WTC11 (cell line): ENCODE results near the gene SGPP1. TPM values are rescaled to one million over a fixed set of nuclear protein-coding genes. Genes with fewer than 3 reads are reported as not detected.

Experiments used
- ATAC-seq: fragments of 200-7000 bp; cut with Tn5 transposase; 2 replicates; pipeline ENCODE4 v1.10.0; 2021; ENCODE audit warnings: mild to moderate bottlenecking, moderate library complexity
- CTCF ChIA-PET: fragments of 300-600 bp; sonication (Branson Sonifier 250); formaldehyde crosslinking; loops from one replicate; lab custom pipeline; 2021; ENCODE audit warnings: antibody characterized with exemption; lab: Charles Lee
- POLR2A ChIA-PET: fragments of 350-600 bp; sonication (Branson Sonifier 250); formaldehyde crosslinking; loops from one replicate; lab custom pipeline; 2021; ENCODE audit warnings: antibody characterized with exemption; lab: Charles Lee
- DNase-seq: peaks from one replicate; pipeline ENCODE4 v3.0.0; 2021; ENCODE audit warnings: low spot score
- H3K27ac Mint-ChIP-seq: 2 replicates; pipeline ENCODE4 v1.8.0; 2021; ENCODE audit warnings: mixed read lengths
- H3K27me3 Mint-ChIP-seq: 2 replicates; pipeline ENCODE4 v1.8.0; 2021; ENCODE audit warnings: low read depth, mild to moderate bottlenecking, moderate library complexity, mixed read lengths
- H3K36me3 Mint-ChIP-seq: 2 replicates; pipeline ENCODE4 v1.8.0; 2021; ENCODE audit warnings: mixed read lengths
- H3K4me1 Mint-ChIP-seq: 2 replicates; pipeline ENCODE4 v1.8.0; 2022; ENCODE audit warnings: mixed read lengths
- H3K4me3 Mint-ChIP-seq: 2 replicates; pipeline ENCODE4 v1.8.0; 2021; ENCODE audit warnings: mild to moderate bottlenecking, moderate library complexity, mixed read lengths
- H3K9me3 Mint-ChIP-seq: 2 replicates; pipeline ENCODE4 v1.8.0; 2021; ENCODE audit warnings: mixed read lengths
- ATF1 ChIP-seq: sonication (generic); formaldehyde crosslinking; IDR thresholded peaks from 2 replicates; pipeline ENCODE4 v1.8.1; 2023; ENCODE audit warnings: mild to moderate bottlenecking, moderate library complexity, missing genetic modification reagents
- CREB1 ChIP-seq: sonication (generic); formaldehyde crosslinking; IDR thresholded peaks from 2 replicates; pipeline ENCODE4 v1.8.0; 2023; ENCODE audit warnings: mild to moderate bottlenecking, missing genetic modification reagents
- CTCF ChIP-seq: fragments of 200-600 bp; IDR thresholded peaks from 2 replicates; pipeline ENCODE4 v1.8.0; 2022; ENCODE audit warnings: antibody characterized with exemption
- E2F4 ChIP-seq: sonication (generic); formaldehyde crosslinking; IDR thresholded peaks from 2 replicates; pipeline ENCODE4 v1.8.1; 2022; ENCODE audit warnings: low read depth, mild to moderate bottlenecking, moderate library complexity, missing genetic modification reagents, borderline replicate concordance
- ELF4 ChIP-seq: sonication (generic); formaldehyde crosslinking; IDR thresholded peaks from 2 replicates; pipeline ENCODE4 v1.8.1; 2022; ENCODE audit warnings: low read depth, mild to moderate bottlenecking, moderate library complexity, missing genetic modification reagents
- MAX ChIP-seq: sonication (generic); formaldehyde crosslinking; IDR thresholded peaks from 2 replicates; pipeline ENCODE4 v1.8.0; 2022; ENCODE audit warnings: mild to moderate bottlenecking, missing genetic modification reagents
- MLX ChIP-seq: sonication (generic); formaldehyde crosslinking; IDR thresholded peaks from 2 replicates; pipeline ENCODE4 v1.8.1; 2023; ENCODE audit warnings: mild to moderate bottlenecking, missing genetic modification reagents, moderate library complexity
- MXD4 ChIP-seq: fragments of 250-450 bp; sonication (Bioruptor Pico); IDR thresholded peaks from 2 replicates; pipeline ENCODE4 v1.8.0; 2021; ENCODE audit warnings: mild to moderate bottlenecking, moderate library complexity, borderline replicate concordance
- NR2C2 ChIP-seq: sonication (generic); formaldehyde crosslinking; IDR thresholded peaks from 2 replicates; pipeline ENCODE4 v1.8.0; 2022; ENCODE audit warnings: mild to moderate bottlenecking, missing genetic modification reagents
- PRDM15 ChIP-seq: sonication (generic); formaldehyde crosslinking; IDR thresholded peaks from 2 replicates; pipeline ENCODE4 v1.8.0; 2022; ENCODE audit warnings: missing genetic modification reagents
- PREB ChIP-seq: sonication (generic); formaldehyde crosslinking; IDR thresholded peaks from 2 replicates; pipeline ENCODE4 v1.8.1; 2022; ENCODE audit warnings: mild to moderate bottlenecking, missing genetic modification reagents, moderate library complexity, borderline replicate concordance
- SP1 ChIP-seq: sonication (generic); formaldehyde crosslinking; conservative IDR thresholded peaks from 2 replicates; pipeline ENCODE4 v1.8.1; 2022; ENCODE audit warnings: missing genetic modification reagents
- TCF7 ChIP-seq: sonication (generic); formaldehyde crosslinking; IDR thresholded peaks from 2 replicates; pipeline ENCODE4 v1.8.0; 2022; ENCODE audit warnings: mild to moderate bottlenecking, low read depth, missing genetic modification reagents, moderate library complexity
- ZNF232 ChIP-seq: sonication (generic); formaldehyde crosslinking; IDR thresholded peaks from 2 replicates; pipeline ENCODE4 v1.8.0; 2022; ENCODE audit warnings: mild to moderate bottlenecking, missing genetic modification reagents
- ZNF425 ChIP-seq: fragments of 250-450 bp; sonication (Bioruptor Pico); conservative IDR thresholded peaks from 2 replicates; pipeline ENCODE4 v1.9.0; 2021; ENCODE audit warnings: mild to moderate bottlenecking
- ZNF532 ChIP-seq: fragments of 250-450 bp; sonication (Bioruptor Pico); IDR thresholded peaks from 2 replicates; pipeline ENCODE4 v1.9.0; 2021; ENCODE audit warnings: mild to moderate bottlenecking, borderline replicate concordance
- total RNA-seq: library from RNA; stranded (reverse); gene quantifications from 3 replicates; pipeline ENCODE4 v1.2.3, GENCODE V29; 2021

SGPP1 gene
- total RNA-seq, 1 experiment from 2014 or later: 8.5 TPM

GRCh38 chr14:63710497-63710896, 17.4 kb downstream of the SGPP1 start:
- Mint-ChIP-seq H3K36me3 (peaks cover 5% of the 10 kb centered on the region; the same call in 1 of the 2 replicates), H3K27me3 (no peaks in the 10 kb centered on the region), H3K9me3 (peaks cover 8% of the 10 kb centered on the region), H3K27ac (no peak overlapping the region), H3K4me1 (no peaks in the 10 kb centered on the region), H3K4me3 (no peak overlapping the region)
- CTCF ChIA-PET: interaction anchor here (0.6 kb wide), 1 partner anchor 131 kb away, joined by 6 read pairs; no protein-coding TSS in a partner anchor
- no peak for ATAC-seq
- POLR2A ChIA-PET: no interaction called here
- TF ChIP-seq MAX (CRISPR knock-in tag) (no peak), SP1 (CRISPR knock-in tag) (no peak), MXD4 (CRISPR knock-in tag) (no peak), CREB1 (CRISPR knock-in tag) (no peak), ZNF532 (CRISPR knock-in tag) (no peak), E2F4 (CRISPR knock-in tag) (no peak)
- no peak for DNase-seq

GRCh38 chr14:63709589-63709988, 18.3 kb downstream of the SGPP1 start:
- H3K27ac Mint-ChIP-seq: no peak overlapping the region
- TF ChIP-seq CTCF: no peak
- TF ChIP-seq ZNF232 (CRISPR knock-in tag): no peak
- TF ChIP-seq, all 79 proteins: peak for 0
- Mint-ChIP-seq H3K4me1 (no peaks in the 10 kb centered on the region), H3K4me3 (no peak overlapping the region), H3K9me3 (peaks cover 8% of the 10 kb centered on the region), H3K27me3 (no peaks in the 10 kb centered on the region), H3K36me3 (peaks cover 5% of the 10 kb centered on the region; the same call in 1 of the 2 replicates)
- no peak for ATAC-seq
- no peak for DNase-seq
- ChIA-PET CTCF (no interaction called here), POLR2A (no interaction called here)

GRCh38 chr14:63707216-63707615, 20.6 kb downstream of the SGPP1 start:
- ChIA-PET POLR2A (no interaction called here), CTCF (no interaction called here)
- DNase-seq (no peak), ATAC-seq (no peak)
- no peak overlapping the region for H3K27ac Mint-ChIP-seq
- peaks cover 2% of the 10 kb centered on the region; the same call in 1 of the 2 replicates for H3K9me3 Mint-ChIP-seq
- H3K4me3 Mint-ChIP-seq: no peak overlapping the region
- H3K36me3 Mint-ChIP-seq: peaks cover 1% of the 10 kb centered on the region; the same call in 1 of the 2 replicates
- no peaks in the 10 kb centered on the region for H3K27me3 Mint-ChIP-seq
- H3K4me1 Mint-ChIP-seq: no peaks in the 10 kb centered on the region
- TF ChIP-seq TCF7 (CRISPR knock-in tag): no peak
- no peak for TF ChIP-seq ELF4 (CRISPR knock-in tag)
- TF ChIP-seq PREB (CRISPR knock-in tag): no peak
- no peak for TF ChIP-seq PRDM15 (CRISPR knock-in tag)
- no peak for TF ChIP-seq MLX (CRISPR knock-in tag)
- no peak for TF ChIP-seq ZNF425 (CRISPR knock-in tag)
- no peak for TF ChIP-seq ATF1
- no peak for TF ChIP-seq NR2C2 (CRISPR knock-in tag)
